Neural cell (in vitro differentiated cells): ENCODE data around the gene ITPR2. TPM values are rescaled to one million over a fixed set of nuclear protein-coding genes. Genes with fewer than 3 reads are reported as not detected.

Source experiments
- H2AFZ ChIP-seq: fragments of 200-600, 300-800 bp; sonication (generic), shearing (Covaris generic); 2 replicates; pipeline ENCODE4 v1.6.0; 2014; ENCODE audit warnings: low read depth, mild to moderate bottlenecking, antibody characterized with exemption, low read length, moderate library complexity
- H3F3A ChIP-seq: fragments of 200-600 bp; shearing (Covaris generic); 2 replicates; pipeline ENCODE4 v1.6.1; 2016; ENCODE audit warnings: mild to moderate bottlenecking, moderate library complexity, mixed read lengths, antibody characterized with exemption, low read length; ENCODE audit not compliant: insufficient read depth, poor library complexity, severe bottlenecking
- H3K27ac ChIP-seq: fragments of 200-600, 300-800 bp; sonication (generic), shearing (Covaris generic); 2 replicates; pipeline ENCODE4 v1.5.1; 2014; ENCODE audit warnings: mild to moderate bottlenecking, low read length, moderate library complexity
- H3K27me3 ChIP-seq: fragments of 300-800, 200-600 bp; sonication (generic), shearing (Covaris generic); 2 replicates; pipeline ENCODE4 v1.6.0; 2014; ENCODE audit warnings: mild to moderate bottlenecking, low read depth, low read length, moderate library complexity; ENCODE audit not compliant: insufficient read depth
- H3K36me3 ChIP-seq: fragments of 300-800, 200-600 bp; sonication (generic), shearing (Covaris generic); 2 replicates; pipeline ENCODE4 v1.5.1; 2014; ENCODE audit warnings: mild to moderate bottlenecking, antibody characterized with exemption, low read length, moderate library complexity; ENCODE audit not compliant: insufficient read depth
- H3K4me2 ChIP-seq: fragments of 300-800, 200-600 bp; sonication (generic), shearing (Covaris generic); 2 replicates; pipeline ENCODE4 v1.6.0; 2014; ENCODE audit warnings: mild to moderate bottlenecking, low read length
- H3K4me3 ChIP-seq: fragments of 300-800, 200-600 bp; sonication (generic), shearing (Covaris generic); 2 replicates; pipeline ENCODE4 v1.5.1; 2014; ENCODE audit warnings: mild to moderate bottlenecking, low read length, moderate library complexity
- H3K79me2 ChIP-seq: fragments of 200-600 bp; shearing (Covaris generic); replicated peaks from 2 replicates; pipeline ENCODE4 v1.6.0; 2014; ENCODE audit warnings: mild to moderate bottlenecking, low read length, moderate library complexity; ENCODE audit not compliant: insufficient read depth
- H3K9ac ChIP-seq: fragments of 300-800, 200-600 bp; sonication (generic), shearing (Covaris generic); 2 replicates; pipeline ENCODE4 v1.6.1; 2016; ENCODE audit warnings: mild to moderate bottlenecking, low read length, mixed read lengths
- H3K9me2 ChIP-seq: fragments of 200-600 bp; shearing (Covaris generic); 2 replicates; pipeline ENCODE4 v1.6.1; 2016; ENCODE audit warnings: mild to moderate bottlenecking, low read length, mixed read lengths; ENCODE audit not compliant: insufficient read depth
- H3K9me3 ChIP-seq: fragments of 200-600, 300-800 bp; sonication (generic), shearing (Covaris generic); 2 replicates; pipeline ENCODE4 v1.6.1; 2016; ENCODE audit warnings: mild to moderate bottlenecking, mixed run types, low read length, moderate library complexity, mixed read lengths
- H4K20me1 ChIP-seq: fragments of 200-600 bp; shearing (Covaris generic); 2 replicates; pipeline ENCODE4 v1.6.1; 2016; ENCODE audit warnings: mild to moderate bottlenecking, mixed run types; ENCODE audit not compliant: insufficient read depth
- EP300 ChIP-seq: fragments of 450-650 bp; conservative IDR thresholded peaks from 2 replicates; pipeline ENCODE4 v1.6.1; 2014; ENCODE audit warnings: antibody characterized with exemption, mild to moderate bottlenecking, moderate library complexity; ENCODE audit not compliant: poor library complexity, severe bottlenecking
- EZH2 ChIP-seq: fragments of 200-600, 300-800 bp; shearing (Covaris generic), sonication (generic); IDR thresholded peaks from 2 replicates; pipeline ENCODE4 v1.6.1; 2014; ENCODE audit warnings: antibody characterized with exemption, low read length, borderline replicate concordance, mild to moderate bottlenecking; ENCODE audit not compliant: insufficient read depth, poor library complexity, severe bottlenecking
- MXI1 ChIP-seq: fragments of 450-650 bp; conservative IDR thresholded peaks from 2 replicates; pipeline ENCODE4 v1.6.1; 2014; ENCODE audit warnings: antibody characterized with exemption, mild to moderate bottlenecking; ENCODE audit not compliant: poor library complexity, severe bottlenecking
- POLR2AphosphoS5 ChIP-seq: IDR thresholded peaks from 2 replicates; pipeline ENCODE4 v1.6.1; 2012
- RAD21 ChIP-seq: fragments of 450-650 bp; conservative IDR thresholded peaks from 2 replicates; pipeline ENCODE4 v1.6.1; 2014; ENCODE audit warnings: antibody characterized with exemption, mild to moderate bottlenecking, moderate library complexity
- SMC3 ChIP-seq: fragments of 450-650 bp; conservative IDR thresholded peaks from 2 replicates; pipeline ENCODE4 v1.6.1; 2014; ENCODE audit warnings: antibody characterized with exemption, mild to moderate bottlenecking, moderate library complexity; ENCODE audit not compliant: poor library complexity
- TAF1 ChIP-seq: IDR thresholded peaks from 2 replicates; pipeline ENCODE4 v1.6.1; 2012; ENCODE audit warnings: low read depth
- polyA plus RNA-seq: library from polyadenylated mRNA; depleted of rRNA; stranded (reverse); fragments of >200 nt; gene quantifications from 2 replicates; pipeline ENCODE4 v1.2.3, GENCODE V29; 2014
- TF ChIP-seq, protein P1 (sequence below): fragments of 450-650 bp; IDR thresholded peaks from 2 replicates; pipeline ENCODE4 v1.5.1; 2014; ENCODE audit warnings: antibody characterized with exemption, mild to moderate bottlenecking, moderate library complexity; ENCODE audit not compliant: poor library complexity, severe bottlenecking
- TF ChIP-seq, protein P2 (sequence below): IDR thresholded peaks from 2 replicates; pipeline ENCODE4 v1.6.1; 2012; ENCODE audit warnings: borderline replicate concordance

Gene ITPR2
- polyA plus RNA-seq, 1 donor from 2014 or later = 2.0 TPM

DNA sequence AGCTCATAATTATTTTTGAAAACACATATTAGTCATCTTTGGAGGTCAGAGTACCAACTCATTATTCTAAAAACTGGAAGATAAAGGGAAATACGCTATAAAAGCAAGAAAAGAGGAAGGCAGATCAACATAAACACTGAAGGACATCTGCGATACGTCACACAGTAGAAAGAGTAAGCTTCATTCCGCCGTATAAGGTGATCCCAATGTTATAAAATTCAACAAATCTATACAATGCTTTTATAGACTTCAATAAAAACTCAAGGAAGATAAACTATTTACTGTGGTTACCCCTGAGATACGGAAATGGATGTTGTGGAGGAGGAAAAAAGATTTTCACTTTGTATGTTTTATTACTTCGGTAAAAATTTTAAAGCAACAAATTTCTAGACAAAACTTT lies 92.6 kb downstream of the ITPR2 start:
- H3K9me3 ChIP-seq = peaks cover 5% of the 10 kb centered on the region
- no peak overlapping the region for H3K4me2 ChIP-seq
- H3F3A ChIP-seq = no peaks in the 10 kb centered on the region
- no peaks in the 10 kb centered on the region for H3K36me3 ChIP-seq
- no peak for TF ChIP-seq MXI1
- no peaks in the 10 kb centered on the region for H4K20me1 ChIP-seq
- H3K79me2 ChIP-seq = no peaks in the 10 kb centered on the region
- H3K27ac ChIP-seq = no peak overlapping the region
- H3K9me2 ChIP-seq = no peaks in the 10 kb centered on the region
- no peak overlapping the region for H3K4me3 ChIP-seq
- H3K27me3 ChIP-seq = no peaks in the 10 kb centered on the region
- H2AFZ ChIP-seq = no peak overlapping the region
- H3K9ac ChIP-seq = no peak overlapping the region

DNA sequence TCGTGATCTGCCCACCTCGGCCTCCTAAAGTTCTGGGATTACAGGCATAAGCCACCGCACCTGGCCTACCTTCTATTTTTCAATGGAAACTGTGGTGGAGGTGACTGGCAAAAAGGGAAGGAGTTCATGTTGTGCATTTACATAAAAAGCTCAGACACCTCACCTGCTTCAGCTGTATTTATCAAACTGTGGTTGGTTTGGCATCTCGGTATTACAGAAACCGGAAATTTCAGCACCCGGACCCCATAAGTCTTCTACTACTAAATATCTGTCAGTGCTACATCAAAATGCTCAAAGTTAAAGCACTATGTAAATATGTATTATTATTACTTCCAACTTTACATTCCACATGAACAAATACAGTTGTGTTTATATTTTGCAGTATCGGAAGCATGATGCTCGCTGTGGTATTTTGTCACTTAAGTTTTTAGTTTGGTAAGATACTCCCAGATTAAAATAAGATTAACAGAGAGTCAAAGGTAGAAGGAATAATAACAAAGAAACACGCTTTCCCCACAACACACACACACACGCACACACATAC lies 95.4 kb downstream of the ITPR2 start:
- Histone ChIP-seq H3K4me2 (no peak overlapping the region), H2AFZ (no peak overlapping the region), H3K9me2 (no peaks in the 10 kb centered on the region), H4K20me1 (no peaks in the 10 kb centered on the region), H3K27ac (no peak overlapping the region), H3K4me3 (no peak overlapping the region), H3K27me3 (no peaks in the 10 kb centered on the region), H3K9me3 (peaks cover 5% of the 10 kb centered on the region), H3F3A (no peaks in the 10 kb centered on the region), H3K9ac (no peak overlapping the region), H3K79me2 (no peaks in the 10 kb centered on the region), H3K36me3 (no peaks in the 10 kb centered on the region)
- TF ChIP-seq RAD21 = no peak
- TF ChIP-seq POLR2AphosphoS5 = no peak
- no peak for TF ChIP-seq EZH2
- no peak for TF ChIP-seq SMC3
- TF ChIP-seq, protein P1, sequence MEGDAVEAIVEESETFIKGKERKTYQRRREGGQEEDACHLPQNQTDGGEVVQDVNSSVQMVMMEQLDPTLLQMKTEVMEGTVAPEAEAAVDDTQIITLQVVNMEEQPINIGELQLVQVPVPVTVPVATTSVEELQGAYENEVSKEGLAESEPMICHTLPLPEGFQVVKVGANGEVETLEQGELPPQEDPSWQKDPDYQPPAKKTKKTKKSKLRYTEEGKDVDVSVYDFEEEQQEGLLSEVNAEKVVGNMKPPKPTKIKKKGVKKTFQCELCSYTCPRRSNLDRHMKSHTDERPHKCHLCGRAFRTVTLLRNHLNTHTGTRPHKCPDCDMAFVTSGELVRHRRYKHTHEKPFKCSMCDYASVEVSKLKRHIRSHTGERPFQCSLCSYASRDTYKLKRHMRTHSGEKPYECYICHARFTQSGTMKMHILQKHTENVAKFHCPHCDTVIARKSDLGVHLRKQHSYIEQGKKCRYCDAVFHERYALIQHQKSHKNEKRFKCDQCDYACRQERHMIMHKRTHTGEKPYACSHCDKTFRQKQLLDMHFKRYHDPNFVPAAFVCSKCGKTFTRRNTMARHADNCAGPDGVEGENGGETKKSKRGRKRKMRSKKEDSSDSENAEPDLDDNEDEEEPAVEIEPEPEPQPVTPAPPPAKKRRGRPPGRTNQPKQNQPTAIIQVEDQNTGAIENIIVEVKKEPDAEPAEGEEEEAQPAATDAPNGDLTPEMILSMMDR = no peak
- TF ChIP-seq TAF1 = no peak
- no peak for TF ChIP-seq MXI1
- TF ChIP-seq, protein P2, sequence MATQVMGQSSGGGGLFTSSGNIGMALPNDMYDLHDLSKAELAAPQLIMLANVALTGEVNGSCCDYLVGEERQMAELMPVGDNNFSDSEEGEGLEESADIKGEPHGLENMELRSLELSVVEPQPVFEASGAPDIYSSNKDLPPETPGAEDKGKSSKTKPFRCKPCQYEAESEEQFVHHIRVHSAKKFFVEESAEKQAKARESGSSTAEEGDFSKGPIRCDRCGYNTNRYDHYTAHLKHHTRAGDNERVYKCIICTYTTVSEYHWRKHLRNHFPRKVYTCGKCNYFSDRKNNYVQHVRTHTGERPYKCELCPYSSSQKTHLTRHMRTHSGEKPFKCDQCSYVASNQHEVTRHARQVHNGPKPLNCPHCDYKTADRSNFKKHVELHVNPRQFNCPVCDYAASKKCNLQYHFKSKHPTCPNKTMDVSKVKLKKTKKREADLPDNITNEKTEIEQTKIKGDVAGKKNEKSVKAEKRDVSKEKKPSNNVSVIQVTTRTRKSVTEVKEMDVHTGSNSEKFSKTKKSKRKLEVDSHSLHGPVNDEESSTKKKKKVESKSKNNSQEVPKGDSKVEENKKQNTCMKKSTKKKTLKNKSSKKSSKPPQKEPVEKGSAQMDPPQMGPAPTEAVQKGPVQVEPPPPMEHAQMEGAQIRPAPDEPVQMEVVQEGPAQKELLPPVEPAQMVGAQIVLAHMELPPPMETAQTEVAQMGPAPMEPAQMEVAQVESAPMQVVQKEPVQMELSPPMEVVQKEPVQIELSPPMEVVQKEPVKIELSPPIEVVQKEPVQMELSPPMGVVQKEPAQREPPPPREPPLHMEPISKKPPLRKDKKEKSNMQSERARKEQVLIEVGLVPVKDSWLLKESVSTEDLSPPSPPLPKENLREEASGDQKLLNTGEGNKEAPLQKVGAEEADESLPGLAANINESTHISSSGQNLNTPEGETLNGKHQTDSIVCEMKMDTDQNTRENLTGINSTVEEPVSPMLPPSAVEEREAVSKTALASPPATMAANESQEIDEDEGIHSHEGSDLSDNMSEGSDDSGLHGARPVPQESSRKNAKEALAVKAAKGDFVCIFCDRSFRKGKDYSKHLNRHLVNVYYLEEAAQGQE = no peak
- TF ChIP-seq EP300 = no peak
